Hepatocyte (in vitro differentiated cells): ENCODE measurements around the gene ETFB. TPM values are rescaled to one million over a fixed set of nuclear protein-coding genes. Genes with fewer than 3 reads are reported as not detected.
A peak's percentile ranks its signal among the peaks of the same experiment; 100 is the strongest.
"Not testable (repeated sequence)": the region's sequence is repeated elsewhere in the genome, so short reads cannot be mapped to it uniquely, and the experiment has no call there.

Experiments
- DNase-seq: peaks from one replicate; pipeline ENCODE4 v3.0.0-alpha.2; 2016; ENCODE audit warnings: low spot score
- H2AFZ ChIP-seq: fragments of 200-600 bp; sonication (generic); 2 replicates; pipeline ENCODE4 v1.6.0; 2016; ENCODE audit warnings: antibody characterized with exemption, mild to moderate bottlenecking
- H3K27ac ChIP-seq: fragments of 200-600 bp; sonication (generic); 2 replicates; pipeline ENCODE4 v1.5.1; 2016; ENCODE audit warnings: mild to moderate bottlenecking
- H3K27me3 ChIP-seq: fragments of 200-600 bp; sonication (generic); 2 replicates; pipeline ENCODE4 v1.6.1; 2016
- H3K36me3 ChIP-seq: fragments of 200-600 bp; sonication (generic); replicated peaks from 2 replicates; pipeline ENCODE4 v1.5.1; 2016; ENCODE audit warnings: low read depth; ENCODE audit not compliant: insufficient read depth
- H3K4me1 ChIP-seq: fragments of 200-600 bp; sonication (generic); 2 replicates; pipeline ENCODE4 v1.5.1; 2016; ENCODE audit warnings: mild to moderate bottlenecking, moderate library complexity; ENCODE audit not compliant: insufficient read depth
- H3K4me2 ChIP-seq: fragments of 200-600 bp; sonication (generic); 2 replicates; pipeline ENCODE4 v1.6.0; 2016
- H3K4me3 ChIP-seq: fragments of 200-600 bp; sonication (generic); 2 replicates; pipeline ENCODE4 v1.5.1; 2016; ENCODE audit warnings: mild to moderate bottlenecking
- H3K79me2 ChIP-seq: fragments of 200-600 bp; sonication (generic); 2 replicates; pipeline ENCODE4 v1.6.0; 2017; ENCODE audit warnings: mild to moderate bottlenecking
- H3K9me2 ChIP-seq: fragments of 200-600 bp; sonication (generic); replicated peaks from 2 replicates; pipeline ENCODE4 v1.6.0; 2017; ENCODE audit warnings: mild to moderate bottlenecking; ENCODE audit not compliant: insufficient read depth
- H3K9me3 ChIP-seq: fragments of 200-600 bp; sonication (generic); 2 replicates; pipeline ENCODE4 v1.5.1; 2016; ENCODE audit warnings: low read depth, mild to moderate bottlenecking
- H4K20me1 ChIP-seq: fragments of 200-600 bp; sonication (generic); 2 replicates; pipeline ENCODE4 v1.6.0; 2016; ENCODE audit warnings: mild to moderate bottlenecking; ENCODE audit not compliant: insufficient read depth, poor library complexity, severe bottlenecking
- CTCF ChIP-seq: fragments of 200-600 bp; sonication (generic); IDR thresholded peaks from 2 replicates; pipeline ENCODE4 v1.5.1; 2016; ENCODE audit warnings: antibody characterized with exemption, mild to moderate bottlenecking; ENCODE audit not compliant: poor library complexity
- EZH2 ChIP-seq: fragments of 200-600 bp; sonication (generic); IDR thresholded peaks from 2 replicates; pipeline ENCODE4 v1.6.1; 2016; ENCODE audit warnings: antibody characterized with exemption, mild to moderate bottlenecking, borderline replicate concordance
- EZH2phosphoT487 ChIP-seq: fragments of 200-600 bp; sonication (generic); IDR thresholded peaks from one replicate; pipeline ENCODE4 v1.6.1; 2018; ENCODE audit warnings: antibody characterized with exemption, mild to moderate bottlenecking, low read depth, moderate library complexity; ENCODE audit not compliant: unreplicated experiment, severe bottlenecking
- WGBS: methylation state at CpG from one replicate; pipeline ENCODE4 v1.1.6; 2016; ENCODE audit warnings: low lambda C conversion rate; ENCODE audit errors: missing lambda C conversion rate; 5-methylcytosine and 5-hydroxymethylcytosine counted together
- polyA plus RNA-seq: library from polyadenylated mRNA; unstranded; fragments of >200 nt; fragmentation: Nextera tagmentation; extraction: Ambion mirVana; gene quantifications from 2 replicates; pipeline ENCODE4 v1.2.1, GENCODE V29; 2016
- total RNA-seq: library from RNA; depleted of rRNA; stranded (reverse); fragments of >200 nt; gene quantifications from 2 replicates; pipeline ENCODE4 v1.2.3, GENCODE V29; 2014

Gene ETFB
- total and polyA plus RNA-seq, 2 experiments from 2014 or later, result 190 to 237 TPM

DNA sequence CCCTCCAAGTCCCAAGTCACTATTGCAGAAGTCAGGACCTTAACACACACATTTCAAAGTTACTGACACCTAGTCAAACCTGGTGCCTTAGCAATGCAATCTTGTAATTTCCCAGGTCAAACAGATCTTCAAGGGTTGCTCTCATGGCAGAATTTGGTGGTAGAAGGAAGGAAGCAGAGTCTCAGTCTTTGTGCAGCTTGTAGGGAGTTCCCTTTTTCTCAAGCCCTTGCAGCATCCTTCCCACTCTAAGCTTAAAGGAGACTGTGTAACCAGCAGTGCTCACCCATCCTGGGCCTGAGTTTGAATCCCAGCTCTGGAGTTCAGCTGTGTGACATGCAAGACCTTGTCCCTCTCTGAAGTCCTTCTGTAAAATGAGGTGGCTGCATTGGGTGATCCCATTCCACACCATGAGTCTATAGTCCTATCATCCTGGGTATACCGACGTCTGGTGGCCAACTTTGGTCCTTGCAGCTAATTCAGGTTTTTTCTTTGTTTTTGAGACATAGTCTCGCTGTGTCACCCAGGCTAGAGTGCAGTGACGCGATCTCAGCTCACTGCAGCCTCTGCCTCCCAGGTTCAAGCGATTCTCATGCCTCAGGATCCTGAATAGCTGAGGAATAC is 41.4 kb upstream of the ETFB start:
- Histone ChIP-seq H3K9me2 (no peaks in the 10 kb centered on the region), H3K27ac (no peak overlapping the region), H3K27me3 (no peaks in the 10 kb centered on the region), H3K4me1 (no peaks in the 10 kb centered on the region), H2AFZ (no peak overlapping the region), H3K4me3 (no peak overlapping the region), H4K20me1 (no peaks in the 10 kb centered on the region), H3K79me2 (no peaks in the 10 kb centered on the region), H3K36me3 (no peaks in the 10 kb centered on the region), H3K4me2 (no peak overlapping the region), H3K9me3 (no peaks in the 10 kb centered on the region)
- peak; percentile 50 for DNase-seq
- TF ChIP-seq EZH2 (no peak), EZH2phosphoT487 (no peak), CTCF (peak; percentile 47)
- WGBS, result 42% methylated on average over 6 of the region's 6 CpGs

GRCh38 chr19:51402117-51402516 is 35.9 kb upstream of the ETFB start:
- Histone ChIP-seq H4K20me1 (no peaks in the 10 kb centered on the region), H3K27me3 (no peaks in the 10 kb centered on the region), H3K27ac (no peak overlapping the region), H3K4me2 (no peak overlapping the region), H3K36me3 (no peaks in the 10 kb centered on the region), H3K4me1 (no peaks in the 10 kb centered on the region), H3K9me2 (no peaks in the 10 kb centered on the region), H3K4me3 (no peak overlapping the region), H3K9me3 (peaks cover 8% of the 10 kb centered on the region), H3K79me2 (no peaks in the 10 kb centered on the region), H2AFZ (no peak overlapping the region)
- TF ChIP-seq EZH2phosphoT487 (no peak), EZH2 (no peak), CTCF (no peak)
- 92% methylated on average over 9 of the region's 9 CpGs for WGBS
- DNase-seq, result no peak

DNA sequence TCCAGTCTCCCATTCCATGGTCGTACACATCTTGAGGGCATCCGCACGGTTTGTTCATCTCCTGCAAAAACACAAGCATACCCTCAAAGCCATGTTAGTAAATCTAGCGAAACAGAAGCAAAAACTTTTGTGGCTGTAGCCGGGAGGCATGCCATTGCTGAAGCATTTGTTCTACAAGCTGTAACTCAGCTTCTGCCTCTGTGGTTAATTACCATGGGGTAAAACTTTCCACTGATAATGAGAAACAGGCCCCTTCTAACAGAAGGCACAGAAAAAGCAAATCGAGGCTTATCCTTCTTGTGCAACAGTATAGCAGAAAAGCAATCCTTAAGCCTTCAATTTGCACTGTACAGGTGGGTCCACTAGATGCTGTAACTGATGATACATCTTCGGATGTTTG is 33.7 kb upstream of the ETFB start:
- not testable (repeated sequence) for H3K4me1 ChIP-seq, H3K4me3 ChIP-seq, H2AFZ ChIP-seq, H3K27ac ChIP-seq, H3K4me2 ChIP-seq, H3K79me2 ChIP-seq, DNase-seq, H3K36me3 ChIP-seq, H3K9me2 ChIP-seq, H3K9me3 ChIP-seq, H4K20me1 ChIP-seq, H3K27me3 ChIP-seq
- WGBS, result 84% methylated on average over 7 of the region's 7 CpGs

DNA sequence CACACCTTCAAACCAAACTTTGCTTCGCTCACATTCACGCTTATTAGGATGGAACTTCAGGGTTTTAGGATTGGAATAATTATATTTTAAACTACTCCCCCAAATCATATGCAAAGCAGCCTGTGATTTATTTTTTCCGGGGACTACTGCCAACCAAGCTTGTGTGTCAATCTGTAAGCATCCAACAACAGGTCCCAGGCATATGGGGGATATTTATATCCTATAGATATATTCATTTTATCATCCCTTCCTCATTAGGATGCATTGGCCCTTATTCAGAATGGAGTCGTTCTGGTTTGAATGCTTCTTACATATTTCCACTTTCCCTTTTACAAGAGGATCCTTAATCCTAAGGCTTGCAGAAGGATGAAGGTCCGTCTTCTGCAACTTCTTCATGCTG is 33.0 kb upstream of the ETFB start:
- no peaks in the 10 kb centered on the region for H4K20me1 ChIP-seq
- no peaks in the 10 kb centered on the region for H3K36me3 ChIP-seq
- H3K27ac ChIP-seq, result no peak overlapping the region
- H3K4me3 ChIP-seq, result no peak overlapping the region
- H2AFZ ChIP-seq, result no peak overlapping the region
- no peak for DNase-seq
- no peak overlapping the region for H3K4me2 ChIP-seq
- peaks cover 8% of the 10 kb centered on the region for H3K9me3 ChIP-seq
- no peaks in the 10 kb centered on the region for H3K4me1 ChIP-seq
- TF ChIP-seq EZH2 (no peak), EZH2phosphoT487 (no peak), CTCF (no peak)
- WGBS, result 94% methylated on average over 5 of the region's 5 CpGs
- H3K79me2 ChIP-seq, result no peaks in the 10 kb centered on the region
- H3K9me2 ChIP-seq, result no peaks in the 10 kb centered on the region
- H3K27me3 ChIP-seq, result no peaks in the 10 kb centered on the region
